Left lung (tissue), 10 donors: ENCODE data around the gene RASSF1. TPM values are rescaled to one million over a fixed set of nuclear protein-coding genes. Genes with fewer than 3 reads are reported as not detected.
A peak's percentile ranks its signal among the peaks of the same experiment; 100 is the strongest.

Experiments
- ATAC-seq: fragments of 200-7000 bp; cut with Tn5 transposase; one replicate; pipeline ENCODE4 v1.9.1; 2020; ENCODE audit warnings: moderate library complexity
- DNase-seq, 4 donors: peaks; one replicate each; pipeline ENCODE4 v3.0.0-alpha.2; 2013 to 2020
- H3K27ac ChIP-seq, 2 donors: fragments of 200-600 bp; sonication (generic) in 1 of 2; one replicate each; pipeline versions ENCODE4 v1.5.0 to v1.8.0; 2020 to 2021
- H3K27me3 ChIP-seq, 2 donors: fragments of 200-600 bp; sonication (generic) in 1 of 2; one replicate each; pipeline versions ENCODE4 v1.5.0 to v1.8.0; 2020 to 2021
- H3K36me3 ChIP-seq, 2 donors: fragments of 200-600 bp; sonication (generic) in 1 of 2; one replicate each; pipeline versions ENCODE4 v1.5.0 to v1.8.0; 2020 to 2021
- H3K4me1 ChIP-seq, 2 donors: fragments of 200-600 bp; one replicate each; pipeline ENCODE4 v1.8.0; 2021
- H3K4me3 ChIP-seq, 2 donors: fragments of 200-600 bp; sonication (generic) in 1 of 2; one replicate each; pipeline versions ENCODE4 v1.5.0 to v1.8.0; 2020 to 2021; ENCODE audit warnings: mild to moderate bottlenecking in 1 of 2
- H3K9me3 ChIP-seq, 2 donors: fragments of 200-600 bp; sonication (generic) in 1 of 2; one replicate each; pipeline versions ENCODE4 v1.5.0 to v1.8.0; 2020 to 2021
- CTCF ChIP-seq, 2 donors: fragments of 200-600 bp; sonication (generic) in 1 of 2; IDR thresholded peaks; one replicate each; pipeline versions ENCODE4 v1.5.0 to v1.8.0; 2021; ENCODE audit warnings: antibody characterized with exemption in 2 of 2
- intact Hi-C, 2 donors: fragments of 100-400 bp; cut with DNase I; formaldehyde crosslinking; loops; one replicate each; pipeline versions ENCODE4 v1.11.2 to v1.14.2; 2022
- polyA plus RNA-seq, 6 donors: library from polyadenylated mRNA; unstranded; fragments of 120-200 nt; gene quantifications; one replicate each; pipeline ENCODE4 v1.2.1, GENCODE V29; 2013; ENCODE audit not compliant: insufficient read length in 6 of 6
- total RNA-seq, 2 donors: library from RNA; stranded (reverse); fragmentation: NEBNext Ultra II Directional; extraction: Animal tissue kit (Norgen Biotek cat#: 25700); gene quantifications; one replicate each; pipeline ENCODE4 v1.2.1, GENCODE V29; 2021
- donor health status: DM: no; HTN: yes; CAD: no.
- donor health status: DM: no; HTN: no; CAD: no.

The RASSF1 gene
- total and polyA plus RNA-seq, 8 donors, result 24.9 to 40.7 (median 28.8) TPM

GRCh38 chr3:50304601-50305000 lies 36.0 kb downstream of the RASSF1 start:
- peaks cover 25 to 43% of the 10 kb centered on the region in 2 donors for H3K4me1 ChIP-seq
- peaks cover 0 to 6% of the 10 kb centered on the region in 2 donors for H3K36me3 ChIP-seq
- no peak overlapping the region for H3K4me3 ChIP-seq
- TF ChIP-seq CTCF (IDR thresholded peaks at IDR 0.05), result no peak
- no peaks in the 10 kb centered on the region for H3K27me3 ChIP-seq
- ATAC-seq, result no peak
- no peak for DNase-seq
- intact Hi-C loops, result no loop called here
- peaks cover 4 to 15% of the 10 kb centered on the region in 2 donors for H3K9me3 ChIP-seq
- no peak overlapping the region for H3K27ac ChIP-seq

GRCh38 chr3:50303013-50303815 lies 37.4 kb downstream of the RASSF1 start, which contains the start of gene HYAL1:
Gene HYAL1 (minus strand): TSS chr3:50303574. CDS start chr3:50302956, 618 bp downstream.
- peak in 1 of 2 donors; percentile 10 for TF ChIP-seq CTCF (IDR thresholded peaks at IDR 0.05)
- H3K36me3 ChIP-seq, result no peaks in the 10 kb centered on the region
- peak in 3 of 4 donors; percentile 30 to 93 (median 80) for DNase-seq
- H3K9me3 ChIP-seq, result peaks cover 0 to 5% of the 10 kb centered on the region in 2 donors
- intact Hi-C loops, result no loop called here
- peak within 1 kb of the TSS; percentile 83 to 92 for H3K27ac ChIP-seq
- H3K4me3 ChIP-seq, result peak within 1 kb of the TSS; percentile 19 to 68
- H3K4me1 ChIP-seq, result peaks cover 31 to 49% of the 10 kb centered on the region in 2 donors
- no peaks in the 10 kb centered on the region for H3K27me3 ChIP-seq
- peak; percentile 63 for ATAC-seq

GRCh38 chr3:50302095-50303012 lies 38.3 kb downstream of the RASSF1 start:
- peak overlapping the region; percentile 19 to 68 for H3K4me3 ChIP-seq
- H3K27me3 ChIP-seq, result no peaks in the 10 kb centered on the region
- no peaks in the 10 kb centered on the region for H3K9me3 ChIP-seq
- ATAC-seq (no peak), DNase-seq (peak in 1 of 4 donors; percentile 76)
- intact Hi-C loops, result no loop called here
- no peak for TF ChIP-seq CTCF (IDR thresholded peaks at IDR 0.05)
- peaks cover 36 to 58% of the 10 kb centered on the region in 2 donors for H3K4me1 ChIP-seq
- H3K36me3 ChIP-seq, result no peaks in the 10 kb centered on the region
- peak overlapping the region; percentile 83 to 92 for H3K27ac ChIP-seq

- Histone ChIP-seq H3K4me3 (peak overlapping the region in 1 of 2 donors; percentile 68), H3K27ac (peak overlapping the region; percentile 92 to 95), H3K9me3 (no peaks in the 10 kb centered on the region), H3K27me3 (no peaks in the 10 kb centered on the region), H3K4me1 (peaks cover 36 to 58% of the 10 kb centered on the region in 2 donors), H3K36me3 (peaks cover 0 to 5% of the 10 kb centered on the region in 2 donors)
- DNase-seq (no peak), ATAC-seq (no peak)
- intact Hi-C loops, result no loop called here
- TF ChIP-seq CTCF (IDR thresholded peaks at IDR 0.05), result no peak
Measured at GRCh38 chr3:50300681-50301254, 39.9 kb downstream of the RASSF1 start.
